OCI-LY1 (cell line): Measurements from ENCODE around the gene PDE4D.

ENCODE experiments used
- CTCF ChIP-seq: fragments of 200-600 bp; sonication (generic), shearing (Covaris generic); IDR thresholded peaks from 2 replicates; pipeline ENCODE4 v1.5.1; 2017; ENCODE audit warnings: mild to moderate bottlenecking, antibody characterized with exemption, low read length, moderate library complexity, mixed read lengths
- EZH2 ChIP-seq: fragments of 200-600 bp; sonication (generic), shearing (Covaris generic); IDR thresholded peaks from 2 replicates; pipeline ENCODE4 v1.8.0; 2017; ENCODE audit warnings: borderline replicate concordance, mixed run types, mild to moderate bottlenecking, antibody characterized with exemption, low read length, moderate library complexity, mixed read lengths

DNA sequence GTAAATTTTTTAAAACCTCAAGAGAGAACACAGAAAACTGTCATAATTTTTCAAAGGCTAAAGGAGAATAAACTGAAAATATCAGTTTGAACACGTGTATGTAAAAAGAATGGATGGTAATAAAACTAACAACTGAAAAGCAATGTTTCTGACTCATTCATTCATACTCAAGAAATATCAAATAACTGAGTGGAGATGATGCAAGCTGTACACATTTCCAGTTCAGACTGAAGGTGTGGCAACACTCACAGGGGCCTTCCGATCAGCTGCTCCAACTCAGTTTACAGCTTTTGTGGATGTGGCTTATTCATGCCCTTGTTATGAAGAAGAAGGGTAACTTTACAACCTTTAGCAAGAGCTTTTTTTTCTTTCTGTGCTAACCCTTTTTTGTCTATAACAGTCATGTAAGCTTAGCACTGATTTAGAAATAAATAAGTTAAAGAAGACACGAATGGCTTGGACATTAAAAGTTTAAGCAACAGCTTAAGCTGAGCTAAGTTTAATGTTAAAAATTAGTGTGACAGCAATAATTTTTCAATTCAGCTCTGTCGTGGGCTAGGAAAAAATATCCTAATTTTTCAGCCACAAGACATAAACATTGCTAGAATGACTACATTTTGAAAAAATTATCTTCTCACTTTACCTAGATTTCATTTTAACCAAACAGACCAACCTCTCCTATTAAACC lies 857.1 kb downstream of the PDE4D start:
- TF ChIP-seq CTCF (no peak), EZH2 (no peak)
